T-helper 2 cell treated with Interferon-gamma antibody and Interleukin-4, amounts not matched to agents 5 μg/mL and 100 μg/mL, for 36 hours (primary cell): ENCODE measurements around the gene MTCP1.
A peak's percentile ranks its signal among the peaks of the same experiment; 100 is the strongest.

Source experiments
- DNase-seq: peaks from one replicate; pipeline ENCODE4 v3.0.0; 2021; ENCODE audit warnings: low spot score
- H3K27ac Mint-ChIP-seq: one replicate; pipeline ENCODE4 v1.8.0; 2021; ENCODE audit warnings: mild to moderate bottlenecking, mixed read lengths
- H3K27me3 Mint-ChIP-seq: one replicate; pipeline ENCODE4 v1.8.0; 2021; ENCODE audit warnings: low read depth, mixed read lengths
- H3K36me3 Mint-ChIP-seq: one replicate; pipeline ENCODE4 v1.8.0; 2021; ENCODE audit warnings: low read depth, mixed read lengths
- H3K4me1 Mint-ChIP-seq: one replicate; pipeline ENCODE4 v1.8.0; 2021; ENCODE audit warnings: low read depth, mixed read lengths
- H3K4me3 Mint-ChIP-seq: one replicate; pipeline ENCODE4 v1.8.0; 2022; ENCODE audit warnings: mild to moderate bottlenecking, moderate library complexity, mixed read lengths
- H3K9me3 Mint-ChIP-seq: one replicate; pipeline ENCODE4 v1.8.0; 2021; ENCODE audit warnings: mixed read lengths

The MTCP1 gene

DNA sequence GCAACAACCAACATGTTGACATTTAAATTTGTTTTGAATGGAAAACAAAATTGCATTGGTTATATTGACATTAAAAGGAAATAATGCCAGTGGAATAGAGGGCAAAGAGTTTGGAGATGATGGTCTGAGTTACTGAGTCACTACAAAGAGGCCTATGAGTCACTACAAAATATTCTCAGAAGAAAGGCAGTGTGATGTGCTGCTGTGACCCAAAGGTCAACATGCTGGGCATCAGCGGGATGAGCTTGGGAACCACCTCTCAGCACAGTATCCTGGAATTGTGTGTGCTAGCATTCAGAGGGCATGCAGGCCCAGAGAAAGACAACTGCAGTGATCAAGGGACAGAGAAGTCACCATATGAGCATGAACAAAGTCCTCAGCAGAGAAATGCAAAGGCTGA lies 2.8 kb downstream of the MTCP1 start:
- Mint-ChIP-seq H3K4me3 (peak overlapping the region; percentile 50), H3K36me3 (peaks cover 6% of the 10 kb centered on the region), H3K4me1 (peaks cover 32% of the 10 kb centered on the region), H3K9me3 (no peaks in the 10 kb centered on the region), H3K27me3 (no peaks in the 10 kb centered on the region), H3K27ac (peak overlapping the region; percentile 49)
- no peak for DNase-seq

DNA sequence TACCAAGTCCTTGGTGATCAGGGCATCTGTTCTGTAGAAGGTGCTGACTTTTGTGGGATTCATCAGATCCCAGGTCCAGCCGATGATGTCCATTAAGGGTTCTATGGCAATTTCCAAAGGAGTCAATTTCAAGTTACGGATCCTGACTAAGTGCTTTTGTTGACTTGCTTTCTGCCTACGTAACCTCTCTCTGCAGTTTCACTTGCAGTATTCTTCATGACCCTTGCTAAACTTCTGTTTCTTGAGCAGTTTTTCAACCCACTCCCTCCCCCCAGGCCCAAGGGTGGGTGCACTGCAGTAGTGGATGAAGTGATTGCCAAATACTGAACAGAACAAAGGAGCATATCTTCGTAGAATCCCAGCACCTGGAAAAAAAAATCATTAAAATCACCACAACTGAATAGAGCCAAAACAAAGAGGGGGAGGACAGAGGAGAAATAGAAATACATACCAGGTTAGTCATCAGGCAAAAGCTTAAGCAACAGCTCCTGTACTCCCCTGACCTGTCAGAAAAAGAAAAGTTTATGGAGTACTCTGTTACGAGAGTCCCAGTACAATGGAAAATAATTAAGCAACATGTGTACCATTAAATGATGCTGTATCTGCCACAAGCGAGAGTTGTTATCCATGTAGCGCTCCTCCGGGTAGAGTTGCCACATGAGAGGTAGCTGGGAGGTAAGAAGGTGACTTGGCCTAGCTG lies 5.8 kb downstream of the MTCP1 start:
- Mint-ChIP-seq H3K4me3 (no peak overlapping the region), H3K9me3 (no peaks in the 10 kb centered on the region), H3K27ac (no peak overlapping the region), H3K4me1 (peaks cover 28% of the 10 kb centered on the region), H3K36me3 (peaks cover 5% of the 10 kb centered on the region), H3K27me3 (no peaks in the 10 kb centered on the region)
- DNase-seq, result no peak

GRCh38 chrX:155061760-155062159 lies 9.2 kb downstream of the MTCP1 start:
- Mint-ChIP-seq H3K9me3 (no peaks in the 10 kb centered on the region), H3K4me3 (no peak overlapping the region), H3K27ac (no peak overlapping the region), H3K27me3 (no peaks in the 10 kb centered on the region), H3K4me1 (peaks cover 14% of the 10 kb centered on the region), H3K36me3 (peaks cover 7% of the 10 kb centered on the region)
- DNase-seq, result no peak

GRCh38 chrX:155056877-155057792 lies 13.8 kb downstream of the MTCP1 start:
- peaks cover 16% of the 10 kb centered on the region for H3K36me3 Mint-ChIP-seq
- no peaks in the 10 kb centered on the region for H3K9me3 Mint-ChIP-seq
- DNase-seq, result no peak
- peaks cover 21% of the 10 kb centered on the region for H3K4me1 Mint-ChIP-seq
- peak overlapping the region; percentile 73 for H3K4me3 Mint-ChIP-seq
- H3K27me3 Mint-ChIP-seq, result no peaks in the 10 kb centered on the region
- H3K27ac Mint-ChIP-seq, result peak overlapping the region; percentile 62

DNA sequence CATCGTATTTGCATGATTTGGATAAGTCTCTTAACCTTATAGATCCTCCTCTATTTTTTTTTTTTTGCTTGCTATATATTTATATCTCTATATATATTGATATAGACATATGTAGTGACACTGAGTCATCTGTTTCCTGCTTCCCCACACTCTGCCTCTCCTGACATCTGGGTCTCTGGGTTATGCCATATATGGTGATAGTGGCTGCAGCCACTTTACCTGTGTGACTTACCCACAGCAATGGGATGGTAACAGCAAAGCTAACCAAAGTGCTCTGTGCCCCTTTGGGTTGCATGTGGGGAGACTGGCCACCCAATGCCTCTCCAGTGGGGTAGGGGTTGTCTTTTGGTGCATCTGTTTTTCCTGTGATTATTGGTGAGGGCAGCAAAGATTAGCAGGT lies 14.5 kb downstream of the MTCP1 start:
- peaks cover 18% of the 10 kb centered on the region for H3K36me3 Mint-ChIP-seq
- H3K27me3 Mint-ChIP-seq, result no peaks in the 10 kb centered on the region
- peak overlapping the region; percentile 62 for H3K27ac Mint-ChIP-seq
- H3K9me3 Mint-ChIP-seq, result no peaks in the 10 kb centered on the region
- H3K4me1 Mint-ChIP-seq, result peaks cover 20% of the 10 kb centered on the region
- peak overlapping the region; percentile 73 for H3K4me3 Mint-ChIP-seq
- DNase-seq, result no peak

- Mint-ChIP-seq H3K36me3 (peaks cover 19% of the 10 kb centered on the region), H3K27me3 (no peaks in the 10 kb centered on the region)
Measured at GRCh38 chrX:155055494-155055893, 15.4 kb downstream of the MTCP1 start.

DNA sequence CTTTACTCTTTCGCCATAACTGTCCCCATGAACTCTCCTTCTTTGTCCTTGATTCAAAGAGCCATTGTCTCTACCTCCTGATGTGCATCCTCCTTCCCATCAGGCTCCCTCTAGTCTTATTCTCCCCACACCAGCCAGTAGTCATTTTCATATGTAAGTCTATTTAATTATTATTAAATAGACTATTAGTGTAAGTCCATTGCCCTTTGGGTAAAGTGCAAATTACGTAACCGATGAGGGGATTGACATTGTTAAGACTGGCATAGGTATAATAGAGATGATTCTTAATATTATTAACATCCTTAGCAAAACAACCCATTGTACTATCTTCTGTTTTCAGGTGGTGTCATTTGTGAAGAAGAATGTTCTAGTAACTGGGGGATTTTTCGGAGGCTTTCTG lies 16.7 kb downstream of the MTCP1 start:
- Mint-ChIP-seq H3K36me3 (peaks cover 19% of the 10 kb centered on the region), H3K4me1 (peaks cover 27% of the 10 kb centered on the region)

More at GRCh38 chrX:155055494-155055893, 15.4 kb downstream of the MTCP1 start:
- H3K9me3 Mint-ChIP-seq, result no peaks in the 10 kb centered on the region
- H3K27ac Mint-ChIP-seq, result no peak overlapping the region
- no peak for DNase-seq
- H3K4me3 Mint-ChIP-seq, result no peak overlapping the region
- H3K4me1 Mint-ChIP-seq, result peaks cover 22% of the 10 kb centered on the region

DNA sequence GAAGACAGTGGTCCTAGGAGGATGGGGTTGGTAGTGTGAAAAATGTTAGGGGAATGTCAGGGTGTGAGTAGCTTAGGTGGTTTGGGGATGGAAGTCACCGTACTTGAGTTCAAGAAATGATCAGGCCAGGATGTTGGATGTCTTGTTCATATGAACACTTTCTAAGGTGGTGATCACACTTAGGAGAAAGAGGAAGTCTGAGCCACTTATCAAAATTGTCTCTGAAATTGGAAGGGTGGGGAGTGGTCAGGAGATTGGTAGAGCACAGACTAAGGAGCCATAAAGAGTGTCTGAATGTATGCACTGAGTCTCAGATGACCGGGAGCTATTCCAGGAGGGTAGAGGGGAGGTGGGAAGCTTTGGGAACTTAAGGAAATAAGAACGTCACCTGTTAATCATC lies 17.3 kb downstream of the MTCP1 start:
- H3K27ac Mint-ChIP-seq, result peak overlapping the region; percentile 44
- H3K4me3 Mint-ChIP-seq, result no peak overlapping the region
- peaks cover 20% of the 10 kb centered on the region for H3K36me3 Mint-ChIP-seq
- DNase-seq, result no peak
- H3K4me1 Mint-ChIP-seq, result peaks cover 30% of the 10 kb centered on the region
- H3K9me3 Mint-ChIP-seq, result no peaks in the 10 kb centered on the region
- H3K27me3 Mint-ChIP-seq, result no peaks in the 10 kb centered on the region

More for the DNA sequence above, 16.7 kb downstream of the MTCP1 start:
- DNase-seq, result no peak
- H3K9me3 Mint-ChIP-seq, result no peaks in the 10 kb centered on the region
- no peak overlapping the region for H3K4me3 Mint-ChIP-seq
- no peaks in the 10 kb centered on the region for H3K27me3 Mint-ChIP-seq
- no peak overlapping the region for H3K27ac Mint-ChIP-seq

GRCh38 chrX:155052738-155053498 lies 18.0 kb downstream of the MTCP1 start:
- no peaks in the 10 kb centered on the region for H3K27me3 Mint-ChIP-seq
- peaks cover 31% of the 10 kb centered on the region for H3K4me1 Mint-ChIP-seq
- peaks cover 20% of the 10 kb centered on the region for H3K36me3 Mint-ChIP-seq

DNA sequence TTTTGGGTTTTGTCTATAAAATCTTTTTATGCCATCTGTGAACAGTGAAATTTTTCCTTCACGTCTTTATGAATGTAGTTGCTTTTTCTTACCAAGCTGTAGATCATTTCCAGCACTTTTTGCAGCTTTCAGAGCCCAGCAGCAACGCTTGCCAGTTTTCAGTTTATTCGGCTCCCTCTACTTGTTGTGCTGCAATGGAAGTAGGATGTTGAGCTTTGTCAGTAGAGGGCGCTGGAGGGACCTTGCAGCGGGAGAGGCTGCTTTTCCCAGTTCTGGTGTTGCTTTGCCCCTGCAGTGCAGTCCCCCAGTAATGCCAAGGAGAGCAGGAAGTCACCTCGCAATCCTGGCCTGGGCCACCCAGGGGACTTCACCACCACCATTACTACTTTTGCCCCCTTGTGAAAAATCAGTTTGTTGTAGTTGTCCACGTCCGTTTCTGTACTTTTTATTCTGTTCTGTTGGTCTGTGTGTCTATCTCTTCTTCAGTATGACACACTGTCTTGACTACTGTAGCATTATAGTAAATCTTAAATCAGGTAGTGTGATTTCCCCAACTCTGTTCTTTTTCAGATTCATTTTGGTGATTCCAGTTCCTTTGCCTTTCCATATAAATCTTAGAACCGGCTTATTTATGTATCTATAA lies 21.8 kb downstream of the MTCP1 start:
- H3K27me3 Mint-ChIP-seq, result no peaks in the 10 kb centered on the region
- H3K4me1 Mint-ChIP-seq, result peaks cover 19% of the 10 kb centered on the region
- no peak overlapping the region for H3K4me3 Mint-ChIP-seq
- no peaks in the 10 kb centered on the region for H3K9me3 Mint-ChIP-seq
- H3K27ac Mint-ChIP-seq, result no peak overlapping the region
- no peak for DNase-seq
- peaks cover 17% of the 10 kb centered on the region for H3K36me3 Mint-ChIP-seq

More at GRCh38 chrX:155052738-155053498, 18.0 kb downstream of the MTCP1 start:
- no peaks in the 10 kb centered on the region for H3K9me3 Mint-ChIP-seq
- H3K27ac Mint-ChIP-seq, result peak overlapping the region; percentile 44
- no peak overlapping the region for H3K4me3 Mint-ChIP-seq
- DNase-seq, result no peak

DNA sequence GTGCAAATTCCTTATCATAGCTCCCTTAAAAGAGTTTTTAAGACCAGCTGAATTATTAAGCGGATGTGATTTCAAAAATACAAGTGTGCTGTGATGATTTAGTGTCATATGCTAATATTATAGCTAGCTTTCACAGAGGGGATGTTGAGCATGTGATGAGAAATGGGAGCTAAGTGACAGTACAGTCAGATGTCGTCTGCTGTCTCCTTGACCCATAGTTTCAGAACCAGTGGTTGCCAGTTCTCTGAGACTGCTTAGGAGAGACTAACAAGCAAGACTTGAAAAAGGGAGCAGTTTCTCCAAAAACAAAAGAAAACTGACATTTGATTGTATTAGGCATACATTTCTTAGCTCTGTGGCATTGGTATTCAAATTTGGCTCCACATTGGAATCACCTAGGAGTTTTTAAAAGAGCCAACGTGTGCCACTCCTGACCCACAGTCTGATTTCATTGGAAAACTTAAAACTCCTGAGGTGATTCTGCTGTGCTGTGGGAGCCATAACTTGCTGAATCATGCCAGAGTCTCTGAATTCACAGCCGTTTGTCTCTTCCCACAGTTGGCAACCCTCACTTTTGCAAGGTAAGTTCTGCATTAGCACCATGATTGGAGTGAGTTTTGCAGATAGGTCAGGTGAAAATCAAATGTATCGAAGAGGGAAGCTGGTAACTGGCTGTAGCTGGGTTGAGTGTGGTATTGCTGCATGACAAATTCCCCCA lies 24.0 kb downstream of the MTCP1 start:
- Mint-ChIP-seq H3K27ac (no peak overlapping the region), H3K4me1 (peaks cover 11% of the 10 kb centered on the region), H3K27me3 (no peaks in the 10 kb centered on the region), H3K36me3 (peaks cover 11% of the 10 kb centered on the region), H3K4me3 (no peak overlapping the region), H3K9me3 (no peaks in the 10 kb centered on the region)
- no peak for DNase-seq

DNA sequence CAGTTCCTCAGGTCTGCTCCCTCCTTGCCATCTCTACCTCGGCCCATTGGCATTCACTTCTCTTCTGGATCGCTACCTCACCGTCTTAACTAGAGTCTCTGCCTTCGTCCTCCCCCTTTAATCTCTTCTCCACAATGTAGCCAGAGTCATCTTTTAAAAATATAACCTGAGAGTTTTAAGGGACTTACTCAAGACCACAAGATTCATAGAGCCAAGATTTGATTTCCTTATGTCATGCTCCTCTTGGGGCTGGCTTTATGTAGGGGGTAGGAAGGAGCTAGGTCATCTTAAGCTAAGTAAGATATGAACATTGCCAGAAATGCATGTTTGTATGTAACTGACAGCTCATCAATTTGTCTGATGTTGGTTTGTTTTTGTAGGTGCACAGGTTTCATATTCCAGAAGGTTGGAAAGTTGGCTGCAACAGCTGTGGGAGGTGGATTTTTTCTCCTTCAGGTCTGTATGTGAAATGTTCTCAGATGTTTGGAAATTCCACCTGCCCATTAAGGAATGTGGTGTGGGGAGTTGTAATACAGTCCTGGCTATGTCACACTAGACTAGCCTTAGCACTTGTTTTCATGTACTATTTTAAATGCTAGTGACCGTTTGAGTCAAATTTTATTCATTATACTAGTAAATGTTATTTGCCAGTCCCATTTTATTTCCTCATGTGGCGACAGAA lies 24.7 kb downstream of the MTCP1 start:
- Mint-ChIP-seq H3K36me3 (peaks cover 6% of the 10 kb centered on the region), H3K4me1 (peaks cover 11% of the 10 kb centered on the region), H3K27me3 (no peaks in the 10 kb centered on the region), H3K9me3 (no peaks in the 10 kb centered on the region), H3K4me3 (no peak overlapping the region), H3K27ac (no peak overlapping the region)
- no peak for DNase-seq
